Measurements from ENCODE around the gene ZBTB44.
"Not testable (repeated sequence)": the region's sequence is repeated elsewhere in the genome, so short reads cannot be mapped to it uniquely, and the experiment has no call there.

The ZBTB44 gene

GRCh38 chr11:130340671-130341319 lies 26.1 kb upstream of the ZBTB44 start:
- Histone ChIP-seq H3K27ac (no peak overlapping the region), H3K36me3 (ENCODE audit: control insufficient read depth, insufficient read depth, low read length) (no peaks in the 10 kb centered on the region), H3K4me2 (ENCODE audit: low read length) (no peak overlapping the region), H3K4me1 (no peaks in the 10 kb centered on the region), H3K79me2 (no peaks in the 10 kb centered on the region), H3K9me3 (ENCODE audit: control insufficient read depth, low read length) (no peaks in the 10 kb centered on the region), H2AFZ (no peak overlapping the region), H3K9ac (no peak overlapping the region), H3K4me3 (ENCODE audit: low read depth, low read length) (no peak overlapping the region), H3K27me3 (ENCODE audit: control insufficient read depth, insufficient read depth, low read length) (no peaks in the 10 kb centered on the region)
- no peak for TF ChIP-seq CTCF (IDR thresholded peaks at IDR 0.05)

GRCh38 chr11:130338667-130339066 lies 23.9 kb upstream of the ZBTB44 start:
- Histone ChIP-seq H2AFZ (no peak overlapping the region), H3K9ac (no peak overlapping the region), H3K4me1 (no peaks in the 10 kb centered on the region), H3K79me2 (no peaks in the 10 kb centered on the region), H3K4me3 (ENCODE audit: low read depth, low read length) (no peak overlapping the region), H3K4me2 (ENCODE audit: low read length) (no peak overlapping the region), H3K9me3 (ENCODE audit: control insufficient read depth, low read length) (no peaks in the 10 kb centered on the region), H3K36me3 (ENCODE audit: control insufficient read depth, insufficient read depth, low read length) (no peaks in the 10 kb centered on the region), H3K27ac (no peak overlapping the region), H3K27me3 (ENCODE audit: control insufficient read depth, insufficient read depth, low read length) (no peaks in the 10 kb centered on the region)
- no peak for TF ChIP-seq CTCF (IDR thresholded peaks at IDR 0.05)

- Histone ChIP-seq H3K79me2 (no peaks in the 10 kb centered on the region), H3K27me3 (ENCODE audit: control insufficient read depth, insufficient read depth, low read length) (no peaks in the 10 kb centered on the region), H3K4me3 (ENCODE audit: low read depth, low read length) (no peak overlapping the region), H3K27ac (no peak overlapping the region), H3K4me2 (ENCODE audit: low read length) (no peak overlapping the region), H2AFZ (no peak overlapping the region), H3K9me3 (ENCODE audit: control insufficient read depth, low read length) (no peaks in the 10 kb centered on the region), H3K4me1 (no peaks in the 10 kb centered on the region), H3K9ac (no peak overlapping the region), H3K36me3 (ENCODE audit: control insufficient read depth, insufficient read depth, low read length) (no peaks in the 10 kb centered on the region)
- TF ChIP-seq CTCF (IDR thresholded peaks at IDR 0.05) = no peak
These were observed 22.8 kb upstream of the ZBTB44 start for GRCh38 chr11:130337281-130338089.

GRCh38 chr11:130331397-130331796 lies 16.7 kb upstream of the ZBTB44 start:
- H3K4me3 ChIP-seq (ENCODE audit: low read depth, low read length); H3K4me1 ChIP-seq; H3K4me2 ChIP-seq (ENCODE audit: low read length); H2AFZ ChIP-seq; H3K9ac ChIP-seq; H3K27ac ChIP-seq; H3K36me3 ChIP-seq (ENCODE audit: control insufficient read depth, insufficient read depth, low read length); H3K79me2 ChIP-seq; H3K9me3 ChIP-seq (ENCODE audit: control insufficient read depth, low read length); H3K27me3 ChIP-seq (ENCODE audit: control insufficient read depth, insufficient read depth, low read length): not testable (repeated sequence)

- Histone ChIP-seq H3K9me3 (ENCODE audit: control insufficient read depth, low read length) (no peaks in the 10 kb centered on the region), H3K36me3 (ENCODE audit: control insufficient read depth, insufficient read depth, low read length) (no peaks in the 10 kb centered on the region), H3K79me2 (no peaks in the 10 kb centered on the region), H3K27ac (no peak overlapping the region), H3K27me3 (ENCODE audit: control insufficient read depth, insufficient read depth, low read length) (no peaks in the 10 kb centered on the region), H3K4me3 (ENCODE audit: low read depth, low read length) (no peak overlapping the region), H3K4me2 (ENCODE audit: low read length) (no peak overlapping the region), H3K9ac (no peak overlapping the region), H3K4me1 (peaks cover 4% of the 10 kb centered on the region), H2AFZ (peak overlapping the region; percentile 22)
- TF ChIP-seq CTCF (IDR thresholded peaks at IDR 0.05) = no peak
These were observed 15.5 kb upstream of the ZBTB44 start for GRCh38 chr11:130330101-130330684.
